ENCODE measurements around the gene RPL4.
A peak's percentile ranks its signal among the peaks of the same experiment; 100 is the strongest.
"Not testable (repeated sequence)": the region's sequence is repeated elsewhere in the genome, so short reads cannot be mapped to it uniquely, and the experiment has no call there.

The RPL4 gene

DNA sequence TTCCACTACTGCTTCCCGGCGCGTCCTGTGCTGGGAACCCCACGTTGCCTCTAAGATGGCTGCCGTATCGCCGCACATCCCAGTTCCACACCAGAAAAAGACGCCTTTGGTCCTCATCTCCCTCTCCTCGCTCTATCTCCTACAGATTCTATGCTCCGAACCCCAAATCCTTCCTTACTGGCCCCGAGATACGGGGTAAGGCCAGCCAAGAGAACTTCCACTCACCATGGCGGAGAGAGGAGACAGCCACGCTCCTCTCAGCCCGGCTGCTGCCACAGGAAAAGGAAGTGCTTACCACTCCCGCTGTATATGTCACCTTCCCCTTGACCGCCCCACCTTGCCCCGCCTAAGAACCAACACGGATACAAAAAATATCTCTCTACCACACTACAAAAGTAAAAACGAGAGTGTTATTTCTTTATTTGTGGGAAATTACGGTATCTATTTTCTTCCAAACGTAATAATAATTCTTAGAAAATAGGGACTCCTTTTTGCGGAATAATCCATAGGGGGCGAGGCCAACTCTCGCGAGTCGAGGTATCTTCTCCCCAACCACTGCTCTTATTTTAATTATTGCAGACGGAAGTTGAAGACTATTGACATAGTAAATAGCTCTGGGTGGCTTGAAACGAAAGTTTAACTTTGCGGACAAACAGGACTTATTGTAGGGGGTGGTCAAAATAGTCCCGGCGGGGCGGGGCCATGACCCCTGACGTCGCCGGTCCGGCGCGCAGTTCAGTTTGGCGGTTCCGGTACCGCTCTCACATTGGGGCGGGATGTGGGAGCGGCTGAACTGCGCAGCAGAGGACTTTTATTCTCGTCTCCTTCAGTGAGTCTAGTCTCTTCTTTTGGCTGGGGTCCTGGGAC lies at the start of gene RPL4, which contains the start of gene ZWILCH:
Gene RPL4, minus strand, starts transcription at position 293 of the 867 bp plus-strand sequence. Its CDS starts 65 bp downstream, at position 228.
Gene ZWILCH, plus strand, starts transcription at position 764 of the 867 bp plus-strand sequence. Its CDS starts 13 bp downstream, at position 777.
- DNase-seq (ENCODE audit: low spot score): peak; percentile 78

DNA sequence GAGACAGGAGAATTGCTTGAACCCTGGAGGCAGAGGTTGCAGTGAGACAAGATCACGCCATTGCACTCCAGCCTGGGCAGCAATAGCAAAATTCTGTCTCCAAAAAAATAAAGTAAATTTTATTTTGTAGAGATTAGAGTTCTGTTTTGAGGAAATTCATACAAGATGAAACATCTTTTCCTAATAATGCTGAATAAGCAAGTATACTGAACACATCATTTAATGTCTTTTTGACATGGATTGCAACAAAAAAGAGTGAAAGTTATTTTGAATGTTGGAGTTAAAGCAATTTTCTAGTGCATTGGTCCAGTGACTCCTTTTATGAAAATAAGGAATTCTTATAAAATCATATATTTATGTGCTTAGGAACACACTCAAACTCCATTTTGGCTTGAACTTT lies 40.6 kb upstream of the RPL4 start:
- DNase-seq (ENCODE audit: low spot score): no peak

DNA sequence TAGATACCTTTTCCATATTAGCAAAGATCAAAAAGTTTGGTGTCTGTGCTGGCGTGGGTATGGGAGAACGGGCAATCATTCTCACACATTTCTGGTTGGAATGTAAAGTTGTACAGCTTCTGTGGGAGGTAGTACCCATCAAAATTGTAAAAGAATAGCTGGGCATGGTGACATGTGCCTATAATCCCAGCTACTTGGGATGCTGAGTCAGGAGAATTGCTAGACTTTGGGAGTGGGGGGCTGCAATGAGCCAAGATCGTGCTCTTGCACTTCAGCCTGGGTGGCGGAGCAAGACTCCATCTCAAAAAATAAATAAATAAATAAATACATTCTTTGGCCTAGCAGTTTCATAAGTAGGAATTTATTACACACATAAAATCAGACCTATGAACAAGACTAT lies 38.2 kb upstream of the RPL4 start:
- no peak for DNase-seq (ENCODE audit: low spot score)

DNA sequence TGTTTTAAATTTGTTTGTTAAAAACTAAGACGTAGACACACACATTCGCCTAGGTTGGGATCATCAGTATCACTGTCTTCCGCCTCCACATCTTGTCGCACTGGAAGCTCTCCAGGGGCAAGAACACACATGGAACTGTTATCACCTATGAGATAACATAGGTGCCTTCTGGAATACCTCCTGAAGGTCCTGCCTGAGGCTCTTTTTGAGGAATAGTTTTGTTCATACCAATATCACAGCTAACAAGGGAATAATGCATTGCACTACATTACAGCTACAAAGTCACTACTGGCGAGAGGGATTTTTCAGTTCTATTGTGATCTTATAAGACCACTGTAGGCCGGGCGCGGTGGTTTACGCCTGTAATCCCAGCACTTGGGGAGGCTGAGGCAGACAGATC lies 30.4 kb upstream of the RPL4 start:
- no peak for DNase-seq (ENCODE audit: low spot score)

DNA sequence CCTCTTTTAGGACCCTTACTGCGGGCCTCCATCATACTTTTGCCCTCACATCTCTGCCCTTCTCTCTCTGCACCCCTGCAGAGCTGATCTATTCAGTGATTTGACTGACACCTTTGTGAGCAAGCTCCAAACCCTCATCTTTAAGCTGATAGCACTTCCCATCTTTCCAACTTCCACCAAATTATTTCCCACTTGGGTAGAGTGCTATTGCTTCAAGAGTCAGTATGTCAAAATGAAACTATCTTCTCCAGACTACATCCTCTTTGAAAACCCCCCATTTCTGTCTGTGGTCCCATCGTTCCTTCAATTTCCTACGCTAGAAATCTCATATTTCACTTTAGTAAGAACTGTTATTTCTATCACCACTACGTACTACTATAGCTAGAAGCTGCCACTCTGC lies 20.2 kb upstream of the RPL4 start:
- DNase-seq (ENCODE audit: low spot score): no peak

DNA sequence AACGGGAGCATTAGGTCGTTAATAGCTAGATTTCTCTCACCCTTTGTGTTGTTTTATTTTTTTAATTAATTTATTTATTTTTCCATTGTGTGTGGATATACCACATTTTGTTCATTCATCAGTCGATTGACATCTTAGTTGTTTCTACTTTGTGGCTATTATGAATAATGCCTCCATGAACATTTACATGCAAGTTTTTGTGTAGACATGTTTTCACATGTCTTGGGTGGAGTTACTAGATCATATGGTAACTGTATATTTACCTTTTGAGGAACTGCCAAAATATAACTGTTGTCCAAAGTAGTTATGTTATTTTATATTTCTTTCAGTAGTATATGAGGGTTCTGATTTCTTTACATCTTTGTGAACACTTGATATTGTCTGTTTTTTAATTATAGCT lies 19.3 kb upstream of the RPL4 start:
- no peak for DNase-seq (ENCODE audit: low spot score)

DNA sequence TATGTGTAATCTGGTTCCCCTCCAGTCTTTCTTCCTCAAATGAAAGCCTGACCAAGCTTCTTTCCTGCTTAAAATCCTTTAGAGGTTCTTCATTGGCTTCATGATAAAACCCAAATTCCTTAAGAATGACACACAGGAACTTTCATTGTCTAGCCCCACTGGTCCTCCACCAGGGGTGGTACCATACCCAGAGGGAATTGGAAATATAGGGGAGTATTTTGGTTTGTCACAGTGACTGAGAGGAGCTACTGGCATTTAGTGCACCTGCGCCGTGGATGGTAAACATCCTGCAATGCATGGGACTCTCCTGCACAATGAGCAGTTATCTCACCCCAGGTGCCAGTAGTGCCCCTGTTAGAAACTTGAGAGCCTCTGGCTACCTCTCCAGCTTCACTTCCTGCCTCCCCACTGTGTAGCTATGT lies 11.3 kb upstream of the RPL4 start:
- peak; percentile 8 for DNase-seq (ENCODE audit: low spot score)

DNA sequence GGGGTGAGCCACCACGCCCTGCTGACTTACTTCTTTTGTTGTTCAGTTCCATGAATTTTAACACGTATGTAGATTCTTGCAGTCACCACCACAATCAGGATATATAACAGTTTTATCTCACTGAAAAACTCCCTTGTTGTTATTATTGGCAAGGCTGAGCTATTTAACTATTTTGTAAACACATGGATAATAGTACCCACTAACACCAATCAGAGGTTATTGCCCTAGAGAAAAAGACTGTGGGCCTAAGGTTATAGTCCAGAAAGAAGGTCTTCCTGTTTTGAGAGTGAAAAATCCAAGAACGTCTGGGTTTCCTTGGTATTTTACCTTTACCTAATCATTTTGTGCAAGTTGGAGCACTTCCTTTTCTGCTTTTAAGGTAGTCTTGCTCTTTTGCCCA lies 9.9 kb upstream of the RPL4 start:
- DNase-seq (ENCODE audit: low spot score): no peak

DNA sequence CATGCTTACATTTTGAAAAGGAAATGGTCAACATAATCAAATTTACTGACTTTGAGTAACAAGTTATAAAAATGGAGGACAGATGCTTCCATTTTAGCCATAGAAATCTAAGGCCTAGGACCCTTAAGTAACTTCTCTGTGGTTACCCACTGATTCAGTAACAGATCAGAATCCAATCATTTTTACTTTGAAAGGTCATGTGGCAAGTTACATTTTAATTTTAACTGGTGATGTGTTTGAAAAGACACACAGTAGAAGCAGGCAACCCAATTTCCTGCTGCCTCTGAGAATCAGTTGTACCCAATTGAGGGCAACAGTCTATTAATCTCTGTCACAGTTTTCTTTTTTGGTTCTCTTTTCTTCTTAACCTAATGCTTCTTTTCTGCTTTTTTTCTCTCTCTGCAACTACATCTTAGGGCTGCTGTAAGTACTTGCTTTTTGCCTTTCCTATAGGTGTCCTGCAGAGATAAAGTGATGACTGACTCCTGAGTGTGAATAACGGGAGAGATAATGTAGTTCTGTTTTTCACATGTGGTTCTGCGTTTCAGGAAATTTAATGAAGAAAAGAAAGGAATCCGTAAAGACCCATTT lies 3.7 kb upstream of the RPL4 start:
- no peak for DNase-seq (ENCODE audit: low spot score)

DNA sequence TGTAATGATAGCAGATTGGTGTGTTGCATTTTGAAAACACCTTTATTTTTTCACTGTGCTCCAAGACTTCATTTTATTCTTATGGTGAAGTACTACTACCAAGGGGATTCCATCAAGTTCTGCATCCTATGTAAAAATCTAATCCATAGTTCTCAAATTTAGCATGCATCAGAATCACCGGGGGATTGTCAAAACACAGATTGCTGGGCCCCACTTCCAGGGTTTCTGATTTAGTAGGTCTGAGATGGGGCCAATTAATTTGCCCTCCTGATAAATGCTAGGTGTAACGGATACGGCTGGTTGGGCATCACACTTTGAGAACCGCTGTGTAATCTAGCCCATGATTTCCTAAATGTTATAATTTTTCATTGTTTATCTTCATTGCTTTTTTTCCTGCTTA lies 1.2 kb upstream of the RPL4 start:
- DNase-seq (ENCODE audit: low spot score): no peak

DNA sequence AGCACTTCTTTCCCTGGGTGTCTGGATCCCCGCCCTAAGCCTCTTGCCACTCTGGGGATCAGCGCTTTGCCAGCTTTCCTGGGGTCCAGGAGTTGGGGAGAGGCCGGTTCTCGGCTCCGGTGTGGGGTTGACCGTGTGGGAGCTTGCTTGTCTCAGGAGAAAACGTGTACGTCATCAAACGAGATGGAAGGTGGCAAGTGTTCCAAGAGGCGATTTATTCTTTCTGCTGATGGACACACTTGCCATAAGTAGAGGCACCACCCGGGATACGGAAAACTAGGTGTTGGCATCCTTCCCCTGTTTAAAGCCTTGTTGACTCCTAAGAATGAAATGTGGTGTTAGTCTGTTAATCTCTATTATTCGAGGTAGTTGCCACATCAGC lies 766 bp upstream of the RPL4 start:
- no peak for DNase-seq (ENCODE audit: low spot score)

DNA sequence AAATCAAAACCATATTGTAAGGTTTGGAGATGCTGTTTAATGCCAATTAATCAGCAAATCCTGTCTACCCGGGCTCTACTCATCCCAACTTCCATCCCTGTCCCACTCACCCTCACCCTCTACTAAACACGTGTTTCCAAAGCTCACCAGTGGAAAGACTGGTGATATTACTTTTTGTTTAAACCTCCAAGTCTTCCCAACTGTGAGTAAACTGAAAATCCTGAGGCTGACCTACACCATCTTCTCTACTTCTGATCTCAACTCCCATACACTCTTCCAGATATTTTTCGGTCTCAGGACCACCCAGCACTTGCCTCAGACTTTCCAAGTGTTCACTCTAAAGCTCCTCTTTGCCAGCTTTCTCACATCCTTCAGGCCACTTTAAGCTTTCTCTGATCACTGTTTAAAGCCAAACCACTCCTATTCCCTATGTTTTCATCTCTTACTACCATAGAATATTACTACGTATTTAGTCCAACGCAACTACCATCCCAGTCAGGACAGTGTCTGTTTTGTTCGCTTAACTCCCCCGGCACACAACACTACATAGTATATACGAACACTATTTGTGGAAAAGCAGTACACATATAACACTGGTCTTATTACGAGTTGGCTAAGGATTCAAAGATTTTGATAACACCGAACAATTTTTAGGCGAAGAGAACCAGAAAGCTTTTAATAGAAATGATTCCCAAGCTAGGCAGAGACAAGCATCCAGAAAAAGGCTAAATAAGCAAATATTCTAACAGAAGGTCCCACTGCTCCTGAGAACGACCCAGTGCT lies 684 bp downstream of the RPL4 start:
- DNase-seq (ENCODE audit: low spot score): no peak

DNA sequence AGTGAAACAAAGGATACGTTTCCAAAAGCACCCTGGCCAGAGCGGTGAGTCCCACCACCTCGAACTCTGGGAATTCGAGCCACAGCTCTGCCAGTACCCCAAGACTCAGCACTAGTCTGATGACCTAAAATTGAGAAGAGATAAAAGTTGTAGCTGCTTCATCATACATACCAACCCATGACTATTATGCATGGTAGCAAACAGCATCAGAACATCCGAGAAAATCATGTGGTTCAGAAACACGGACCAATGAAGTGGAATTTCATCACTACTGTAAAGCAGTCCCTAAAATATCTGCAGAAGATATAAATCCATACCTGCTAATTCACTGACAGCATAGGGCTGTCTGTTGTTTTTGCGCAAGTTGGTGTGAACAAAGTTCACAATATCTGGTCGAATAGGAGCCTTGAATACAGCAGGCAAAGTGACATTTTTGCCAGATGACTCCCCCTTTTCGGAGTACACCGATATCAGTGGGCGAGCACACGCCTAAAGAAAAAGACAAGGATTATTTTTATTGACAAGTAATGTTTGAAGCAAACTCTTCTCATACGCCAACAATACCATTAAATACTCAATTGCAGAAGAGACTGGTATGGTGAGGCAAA lies 1.5 kb downstream of the RPL4 start:
- DNase-seq (ENCODE audit: low spot score): not testable (repeated sequence)

DNA sequence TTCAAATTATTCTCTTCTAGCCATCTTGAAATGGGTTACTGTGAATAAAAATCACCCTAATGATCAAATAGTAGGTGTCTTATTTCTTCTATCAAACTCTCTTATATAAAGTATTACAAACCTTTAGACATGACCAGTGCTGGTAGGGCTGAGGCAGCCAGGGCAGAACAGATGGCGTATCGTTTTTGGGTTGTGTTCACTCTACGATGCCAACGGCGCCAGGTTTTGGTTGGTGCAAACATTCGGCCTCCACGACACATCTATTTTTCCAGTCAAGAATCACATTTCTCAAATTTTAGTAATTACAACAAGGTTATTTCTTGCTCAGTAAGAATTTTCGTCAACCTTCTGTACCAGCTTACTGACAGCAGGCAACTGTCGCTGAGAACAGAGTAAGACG lies 2.2 kb downstream of the RPL4 start:
- no peak for DNase-seq (ENCODE audit: low spot score)

DNA sequence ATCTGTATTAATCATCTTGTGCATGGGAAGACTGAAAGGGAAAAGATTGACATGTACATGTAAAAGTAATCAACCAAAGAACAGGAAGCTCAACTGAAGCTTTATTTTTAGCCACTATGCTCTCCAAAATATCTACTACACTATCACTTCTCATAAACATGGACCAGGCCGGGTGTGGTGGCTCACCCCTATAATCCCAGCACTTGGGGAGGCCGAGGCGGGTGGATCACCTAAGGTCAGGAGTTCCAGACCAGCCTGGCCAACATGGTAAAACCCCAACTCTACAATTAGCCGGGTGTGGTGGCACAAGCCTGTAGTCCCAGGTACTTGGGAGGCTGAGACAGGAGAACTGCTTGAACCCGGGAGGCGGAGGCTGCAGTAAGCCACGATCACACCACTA lies 4.3 kb downstream of the RPL4 start:
- DNase-seq (ENCODE audit: low spot score): not testable (repeated sequence)

DNA sequence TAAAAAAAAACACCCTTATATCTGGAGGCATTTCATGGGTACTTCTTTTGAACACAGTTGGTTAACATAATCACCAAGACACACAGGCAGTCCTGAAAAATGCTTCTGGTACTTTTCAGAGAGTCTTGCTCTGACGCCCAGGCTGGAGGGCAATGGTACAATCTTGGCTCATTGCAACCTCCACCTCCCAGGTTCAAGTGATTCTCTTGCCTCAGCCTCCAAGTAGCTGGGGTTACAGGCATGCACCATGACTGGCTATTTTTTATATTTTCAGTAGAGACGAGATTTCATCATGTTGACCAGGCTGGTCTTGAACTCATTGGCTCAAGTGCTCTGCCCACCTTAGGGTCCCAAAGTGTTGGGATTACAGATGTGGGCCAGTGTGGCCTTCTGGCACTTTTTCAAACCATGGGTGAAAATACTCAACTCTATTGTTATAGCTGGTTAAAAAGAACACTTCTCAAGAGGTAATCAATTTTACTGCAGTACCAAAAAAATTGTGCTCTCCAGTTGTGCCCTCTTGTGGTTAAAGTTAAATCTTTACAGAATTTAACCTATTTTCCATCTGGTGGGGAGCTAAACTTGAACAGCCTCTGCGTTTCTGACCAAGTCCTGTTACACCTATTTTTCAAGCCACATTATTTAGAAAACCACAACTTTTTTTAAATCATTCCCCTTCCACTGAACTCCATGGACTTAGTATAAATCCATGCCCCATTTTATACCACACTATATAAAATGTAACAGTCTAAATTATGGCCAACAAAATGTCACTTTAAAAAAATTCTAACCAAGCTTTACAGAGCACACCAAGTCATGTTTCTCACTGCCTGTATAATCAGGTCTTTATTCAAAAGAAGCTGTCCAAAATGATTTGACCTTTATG lies 5.9 kb downstream of the RPL4 start:
- DNase-seq (ENCODE audit: low spot score): no peak

DNA sequence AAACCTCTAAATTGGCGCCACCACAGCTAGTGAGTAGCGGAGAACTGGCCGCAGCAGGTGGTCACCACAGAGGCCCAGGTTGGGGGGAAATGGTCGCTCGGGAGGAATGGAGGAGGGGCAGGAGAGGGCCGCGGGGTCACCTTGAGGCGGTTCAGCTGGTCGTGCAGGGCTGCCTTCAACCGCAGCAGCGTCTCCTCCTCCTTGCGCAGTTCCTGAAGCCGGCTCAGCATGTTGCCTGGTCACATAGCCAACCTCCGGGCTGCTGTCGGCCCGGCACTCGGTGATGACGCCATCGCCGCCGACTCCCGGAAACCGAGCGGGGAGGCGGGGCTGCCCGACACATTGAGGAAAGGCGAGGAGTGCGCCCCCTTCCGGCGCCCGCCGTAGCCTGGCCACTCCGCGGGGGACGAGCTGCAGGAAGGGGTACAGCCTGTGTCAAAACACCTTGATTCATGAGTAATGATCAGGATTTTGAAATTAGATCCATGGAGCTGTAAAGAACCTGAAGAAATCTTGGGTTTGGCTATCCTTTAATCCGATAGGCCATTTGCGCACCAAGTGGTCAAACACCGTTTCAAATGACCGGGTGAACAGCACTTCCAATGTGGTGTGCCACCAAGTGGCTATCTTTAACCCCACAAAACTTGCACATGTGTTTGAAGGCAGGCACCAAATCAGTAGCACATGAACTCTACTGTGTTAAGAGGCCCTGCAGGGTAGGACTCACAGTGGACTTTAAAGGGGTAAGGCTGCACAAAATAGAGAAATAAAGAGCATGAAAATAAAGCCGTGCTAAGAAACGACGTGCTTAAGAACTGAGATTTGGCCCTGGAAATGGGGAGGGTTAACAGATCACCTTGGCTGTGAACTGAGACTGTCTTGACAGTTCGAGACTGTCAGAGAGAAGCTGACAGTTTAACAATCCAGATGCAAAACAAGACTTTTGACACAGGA lies 6.9 kb downstream of the RPL4 start, which contains the start of gene SNAPC5:
Gene SNAPC5, minus strand, starts transcription at position 261 of the 954 bp plus-strand sequence. Its CDS starts 31 bp downstream, at position 230.
- DNase-seq (ENCODE audit: low spot score): peak; percentile 90

DNA sequence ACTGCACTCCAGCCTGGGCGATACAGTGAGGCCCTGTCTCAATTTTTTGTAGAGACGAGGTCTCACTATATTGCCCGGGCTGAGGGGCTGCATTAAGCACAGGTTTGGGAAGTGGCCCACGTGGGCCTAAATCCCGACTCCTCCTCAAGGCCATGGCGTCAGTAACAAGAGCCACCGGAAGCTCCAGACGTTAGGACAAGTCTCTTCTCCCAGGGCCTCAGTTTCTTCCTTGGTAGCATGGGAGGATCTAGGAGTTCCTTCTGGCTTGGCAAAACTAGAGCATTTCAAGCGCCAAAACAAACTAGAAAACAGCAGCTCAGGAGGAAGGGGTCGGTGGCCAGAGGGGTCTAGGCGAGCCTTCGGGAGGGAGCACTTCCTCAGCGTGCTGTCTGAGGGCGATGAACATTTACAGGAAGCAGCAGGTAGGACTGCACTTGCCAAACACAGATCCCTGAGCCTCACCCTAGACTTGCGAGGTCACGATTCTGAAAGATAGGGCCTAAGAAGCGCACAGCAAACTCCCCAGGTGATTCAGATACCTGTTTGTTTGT lies 7.6 kb downstream of the RPL4 start:
- DNase-seq (ENCODE audit: low spot score): no peak

DNA sequence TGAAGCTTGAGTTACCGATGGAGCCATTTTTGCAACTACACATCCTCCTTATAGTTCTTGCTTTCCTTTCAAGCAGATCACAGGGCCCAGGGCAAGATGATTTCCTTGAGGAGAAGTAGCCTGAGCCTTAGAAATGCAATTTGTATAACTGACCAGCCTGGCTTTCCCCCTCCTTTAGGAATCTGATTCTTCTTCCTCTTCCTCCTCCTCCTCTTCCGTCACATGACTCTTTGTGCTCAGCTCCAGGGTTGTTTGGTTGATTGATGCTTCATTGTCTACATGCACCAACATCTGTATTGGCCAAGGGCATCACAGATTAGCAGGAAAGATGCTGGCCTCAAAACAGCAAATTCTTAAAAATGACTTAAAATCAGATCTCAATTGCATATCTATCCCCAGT lies 10.4 kb downstream of the RPL4 start:
- DNase-seq (ENCODE audit: low spot score): no peak

DNA sequence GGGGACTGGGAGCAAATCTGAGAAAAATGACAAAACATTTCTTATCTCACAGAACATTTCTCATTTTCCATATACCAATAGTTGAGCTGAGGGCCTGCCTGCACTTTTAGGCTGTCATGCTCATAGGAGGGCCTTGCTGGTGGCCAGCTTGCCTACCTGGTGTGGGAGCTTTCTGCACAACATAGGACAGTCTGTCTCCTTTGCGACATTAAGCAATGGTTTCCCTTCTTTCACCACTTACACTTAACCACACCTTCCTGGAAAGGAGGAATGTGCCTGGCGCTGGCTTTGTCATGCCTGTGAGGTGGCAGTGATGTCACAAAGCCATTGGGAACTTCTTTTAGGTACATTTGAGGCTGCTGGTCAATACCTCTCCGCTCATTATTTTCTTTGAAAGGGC lies 12.8 kb downstream of the RPL4 start:
- DNase-seq (ENCODE audit: low spot score): no peak
